ENCODE data around the gene GLYAT.
"Not testable (repeated sequence)": the region's sequence is repeated elsewhere in the genome, so short reads cannot be mapped to it uniquely, and the experiment has no call there.

GLYAT gene

GRCh38 chr11:58677536-58677935, 54.2 kb downstream of the GLYAT start:
- not testable (repeated sequence) for DNase-seq (ENCODE audit: low spot score)

- no peak for DNase-seq (ENCODE audit: low spot score)
Observed at GRCh38 chr11:58676563-58677135, 55.1 kb downstream of the GLYAT start.

GRCh38 chr11:58675334-58676155, 56.2 kb downstream of the GLYAT start:
- DNase-seq (ENCODE audit: low spot score) = peak; percentile 59

GRCh38 chr11:58674609-58675008, 57.1 kb downstream of the GLYAT start:
- DNase-seq (ENCODE audit: low spot score) = no peak

GRCh38 chr11:58671983-58672633, 59.6 kb downstream of the GLYAT start:
- DNase-seq (ENCODE audit: low spot score) = no peak

GRCh38 chr11:58659910-58660570, 71.7 kb downstream of the GLYAT start:
- DNase-seq (ENCODE audit: low spot score) = no peak

GRCh38 chr11:58659404-58659803, 72.3 kb downstream of the GLYAT start:
- DNase-seq (ENCODE audit: low spot score) = no peak

Measured in cerebellar cortex (tissue), 1 donor.